Right renal pelvis (tissue), 4 donors: Measurements from ENCODE around the gene HNRNPUL2. TPM values are rescaled to one million over a fixed set of nuclear protein-coding genes. Genes with fewer than 3 reads are reported as not detected.

ENCODE experiments used
- DNase-seq, 4 donors: peaks; one replicate each; pipeline ENCODE4 v3.0.0-alpha.2; 2013; ENCODE audit warnings: low read depth in 4 of 4, low spot score in 3 of 4, missing footprints in 1 of 4
- polyA plus RNA-seq, 4 donors: library from polyadenylated mRNA; unstranded; fragments of 120-200 nt; gene quantifications; one replicate each; pipeline ENCODE4 v1.2.1, GENCODE V29; 2013; ENCODE audit not compliant: insufficient read length in 4 of 4

The HNRNPUL2 gene
- polyA plus RNA-seq, 4 donors: 78.0 to 87.0 (median 84.2) TPM

DNA sequence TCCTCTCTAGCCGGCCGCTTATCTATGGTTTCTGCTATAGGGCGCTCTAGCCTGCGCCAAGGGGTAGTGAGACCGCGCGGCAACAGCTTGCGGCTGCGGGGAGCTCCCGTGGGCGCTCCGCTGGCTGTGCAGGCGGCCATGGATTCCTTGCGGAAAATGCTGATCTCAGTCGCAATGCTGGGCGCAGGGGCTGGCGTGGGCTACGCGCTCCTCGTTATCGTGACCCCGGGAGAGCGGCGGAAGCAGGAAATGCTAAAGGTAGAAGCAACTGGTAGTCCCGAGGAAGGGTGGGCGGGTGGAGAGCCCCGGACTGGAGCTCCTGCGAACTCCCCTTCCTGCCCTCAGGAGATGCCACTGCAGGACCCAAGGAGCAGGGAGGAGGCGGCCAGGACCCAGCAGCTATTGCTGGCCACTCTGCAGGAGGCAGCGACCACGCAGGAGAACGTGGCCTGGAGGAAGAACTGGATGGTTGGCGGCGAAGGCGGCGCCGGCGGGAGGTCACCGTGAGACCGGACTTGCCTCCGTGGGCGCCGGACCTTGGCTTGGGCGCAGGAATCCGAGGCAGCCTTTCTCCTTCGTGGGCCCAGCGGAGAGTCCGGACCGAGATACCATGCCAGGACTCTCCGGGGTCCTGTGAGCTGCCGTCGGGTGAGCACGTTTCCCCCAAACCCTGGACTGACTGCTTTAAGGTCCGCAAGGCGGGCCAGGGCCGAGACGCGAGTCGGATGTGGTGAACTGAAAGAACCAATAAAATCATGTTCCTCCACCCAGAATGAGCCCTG lies 55.5 kb downstream of the HNRNPUL2 start, which contains the start of the genes LBHD1 and UQCC3:
LBHD1 (minus strand) TSS at position 660 of the 782 bp plus-strand sequence. CDS start 2,236 bp downstream, outside the sequence.
UQCC3 (plus strand) TSS at position 66 of the 782 bp plus-strand sequence; CDS start at position 139, 73 bp downstream.
- DNase-seq: peak; percentile 72 to 80 (median 74)

DNA sequence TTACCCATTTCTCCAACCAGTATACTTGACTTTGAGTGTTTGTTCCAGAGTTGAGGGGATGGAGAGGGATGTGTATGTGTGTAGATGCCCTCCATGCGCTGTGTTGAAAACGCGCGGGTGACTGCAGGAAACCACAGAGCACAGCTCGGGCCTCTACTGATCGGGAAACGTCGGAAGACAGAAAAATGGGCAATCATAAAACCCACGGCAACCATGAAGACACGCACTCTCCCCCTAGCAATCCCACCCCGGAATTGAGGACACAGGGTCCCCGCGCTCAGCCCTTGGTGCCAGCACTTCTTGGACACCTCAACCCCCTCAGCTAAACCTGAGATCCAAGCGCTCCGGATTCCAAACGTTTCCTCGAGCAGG lies 56.0 kb downstream of the HNRNPUL2 start:
- DNase-seq: no peak

DNA sequence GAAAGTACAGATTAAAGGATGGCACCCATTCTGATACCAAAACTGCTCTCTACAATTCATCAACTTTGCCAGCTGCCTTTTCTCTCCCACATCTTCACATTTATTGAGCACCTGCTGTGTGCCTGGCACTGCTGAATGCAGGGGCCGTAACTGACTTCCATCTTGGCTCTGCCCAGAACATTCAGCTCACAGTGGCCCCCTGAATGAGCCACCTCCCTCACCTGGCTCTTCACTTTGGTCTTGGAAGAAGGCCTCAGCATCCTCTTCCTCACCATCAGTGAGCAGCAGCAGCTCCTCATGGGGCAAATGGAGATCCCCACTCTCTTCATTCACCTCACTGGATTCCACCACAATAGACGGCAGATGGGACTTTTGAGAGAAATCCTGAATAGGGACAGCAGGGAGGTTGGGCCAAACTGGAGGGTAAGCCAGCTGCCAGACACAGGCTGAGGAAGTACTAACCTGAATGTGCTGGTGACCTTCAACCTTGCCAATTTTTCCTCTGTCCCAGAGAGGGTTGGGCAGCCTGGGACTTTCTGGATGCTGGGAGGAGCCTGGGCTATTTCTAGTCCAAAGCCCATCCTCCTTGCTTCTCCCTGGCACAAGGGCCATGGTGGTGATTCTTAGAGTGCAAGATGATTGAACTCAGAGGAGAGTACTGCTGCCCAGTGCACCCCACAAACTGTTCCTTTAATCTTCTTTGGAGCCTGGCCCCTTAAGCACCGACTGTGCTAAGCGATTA lies 57.7 kb downstream of the HNRNPUL2 start:
- DNase-seq: no peak

DNA sequence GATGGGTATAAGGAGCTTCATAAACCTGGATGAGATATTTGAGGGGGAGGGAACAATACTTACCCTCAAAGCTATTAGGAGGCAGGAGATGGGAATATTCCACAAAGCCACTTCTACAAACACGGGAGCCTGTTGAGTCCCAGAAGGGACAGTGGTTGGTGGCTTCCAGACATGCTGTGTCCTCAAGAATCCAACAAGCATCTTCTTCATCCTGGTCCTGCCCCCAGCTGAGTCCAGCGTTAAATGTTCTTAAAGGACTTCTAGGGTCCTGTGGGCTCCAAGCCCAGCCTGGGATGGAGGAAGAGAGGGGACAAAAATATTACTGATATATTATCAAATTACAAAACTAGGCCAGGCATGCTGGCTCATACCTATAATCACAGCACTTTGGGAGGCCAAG lies 59.8 kb downstream of the HNRNPUL2 start:
- no peak for DNase-seq

DNA sequence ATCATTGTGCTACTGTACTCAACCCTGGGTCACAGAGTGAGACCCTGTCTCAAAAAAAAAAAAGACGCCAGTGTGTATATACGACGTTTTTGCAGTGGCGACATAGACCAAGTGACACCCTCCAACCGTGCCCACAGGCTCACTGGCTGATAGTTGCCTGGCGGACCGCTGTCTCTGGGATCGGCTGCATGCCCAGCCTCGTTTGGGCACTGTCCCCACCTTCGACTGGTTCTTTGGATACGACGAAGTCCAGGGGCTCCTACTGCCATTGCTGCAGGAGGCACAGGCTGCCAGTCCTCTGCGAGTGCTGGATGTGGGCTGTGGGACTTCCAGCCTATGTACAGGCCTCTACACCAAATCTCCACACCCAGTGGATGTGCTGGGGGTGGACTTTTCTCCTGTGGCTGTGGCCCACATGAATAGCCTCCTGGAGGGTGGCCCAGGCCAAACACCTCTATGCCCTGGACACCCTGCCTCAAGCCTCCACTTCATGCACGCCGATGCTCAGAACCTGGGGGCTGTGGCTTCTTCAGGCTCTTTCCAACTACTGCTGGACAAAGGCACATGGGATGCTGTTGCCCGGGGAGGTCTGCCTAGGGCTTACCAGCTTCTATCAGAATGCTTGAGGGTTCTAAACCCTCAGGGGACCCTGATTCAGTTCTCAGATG lies 60.9 kb downstream of the HNRNPUL2 start:
- DNase-seq: no peak

DNA sequence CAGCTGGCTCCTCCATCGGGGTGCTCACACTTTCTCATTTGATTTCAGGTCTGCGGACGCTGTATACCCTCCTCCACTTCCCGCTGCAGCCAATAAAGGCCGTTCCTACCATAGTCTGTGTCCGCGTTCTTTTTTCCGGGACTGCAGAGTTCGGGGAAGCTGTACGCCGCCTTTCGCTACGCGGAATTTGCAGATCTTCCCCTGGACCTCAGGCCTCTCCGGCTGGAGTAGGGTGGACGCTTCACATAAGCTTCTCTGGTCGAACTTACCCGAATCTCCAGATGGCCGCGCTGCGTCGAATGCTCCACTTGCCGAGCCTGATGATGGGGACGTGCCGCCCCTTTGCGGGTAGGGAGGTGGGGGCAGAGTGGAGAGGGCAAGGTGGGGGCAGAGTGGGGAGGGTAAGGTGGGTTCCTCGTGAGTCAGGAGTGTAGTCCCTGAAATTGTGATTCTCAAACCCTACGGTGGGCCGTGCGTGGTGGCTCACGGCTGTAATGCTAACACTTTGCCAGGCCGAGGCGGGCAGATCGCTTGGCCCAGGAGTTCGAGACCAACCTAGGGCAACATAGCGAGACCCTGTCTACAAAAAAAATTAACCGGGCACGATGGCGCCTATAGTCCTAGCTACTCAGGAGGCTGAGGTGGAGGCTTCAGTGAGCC lies 61.5 kb downstream of the HNRNPUL2 start:
- DNase-seq: no peak

DNA sequence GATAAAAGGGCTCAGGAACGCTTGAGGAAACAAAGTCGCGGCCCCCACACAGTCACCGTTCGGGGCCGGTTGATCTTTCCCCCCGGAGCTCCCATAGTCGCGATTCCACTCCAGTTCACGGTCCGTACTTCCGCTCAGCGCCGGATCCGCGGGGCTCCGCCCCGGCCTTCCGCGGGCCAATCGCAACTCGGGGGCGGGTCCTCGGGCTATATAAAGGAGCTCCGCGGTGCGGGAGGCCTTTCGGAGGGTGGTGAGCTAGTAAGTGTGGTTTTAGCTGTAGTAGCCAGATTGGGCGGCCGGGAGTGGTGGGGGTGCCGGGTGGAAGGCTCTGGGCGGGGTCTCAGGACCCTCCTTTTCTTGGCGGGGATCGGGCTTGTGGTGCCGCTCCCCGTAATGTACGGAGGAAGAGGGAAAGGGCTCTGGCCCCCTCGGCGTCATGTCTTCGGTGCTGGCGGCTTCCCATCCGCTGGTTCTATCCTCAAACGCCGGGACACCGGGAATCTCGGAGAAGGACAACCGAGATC lies 62.1 kb downstream of the HNRNPUL2 start, which contains the start of the genes C11orf98 and CSKMT:
C11orf98 (minus strand) TSS at position 136 of the 524 bp plus-strand sequence; CDS start at position 95, 41 bp downstream.
CSKMT (plus strand) TSS at position 238 of the 524 bp plus-strand sequence. CDS start 568 bp downstream, outside the sequence.
- DNase-seq: peak; percentile 91 to 94 (median 94)

DNA sequence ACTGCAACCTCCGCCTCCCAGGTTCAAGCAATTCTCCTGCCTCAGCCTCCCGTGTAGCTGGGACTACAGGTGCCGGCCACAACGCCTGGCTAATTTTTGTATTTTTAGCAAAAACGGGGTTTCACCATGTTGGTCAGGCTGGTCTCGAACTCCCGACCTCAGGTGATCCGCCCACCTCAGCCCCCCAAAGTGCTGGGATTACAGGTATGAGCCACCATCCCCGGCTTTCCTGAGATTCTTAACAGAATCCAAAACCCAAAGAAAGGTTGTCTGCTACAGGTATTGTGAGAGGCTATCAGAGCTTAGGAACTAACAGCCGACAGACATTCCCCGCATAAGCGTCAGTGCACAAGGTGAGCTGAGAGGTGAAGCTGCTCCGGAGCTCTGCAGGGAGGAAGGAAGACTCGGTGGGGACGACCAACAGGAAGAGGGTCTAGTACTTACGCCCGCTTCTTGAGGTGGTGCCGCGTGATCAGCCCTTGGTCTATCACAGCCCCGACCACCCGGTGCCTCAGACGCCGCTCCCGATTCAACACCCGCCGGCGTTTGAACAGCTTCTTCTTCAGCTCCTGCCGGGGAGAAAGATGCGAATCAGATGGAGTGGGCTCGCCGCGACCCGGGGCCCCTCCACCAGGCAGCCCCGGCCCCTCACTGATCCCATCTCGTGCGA lies 62.7 kb downstream of the HNRNPUL2 start:
- no peak for DNase-seq

Other genes with a start within 250 kb of the HNRNPUL2 start
- 100 to 1,000 TPM; 186 to 212 (median 195) TPM for gene AHNAK, start 180.7 kb downstream of the HNRNPUL2 start, polyA plus RNA-seq
- gene EEF1G, start 153.6 kb downstream of the HNRNPUL2 start, polyA plus RNA-seq: 1,000 to 10,000 TPM; 2,211 to 2,243 (median 2,224) TPM
- 10 to 100 TPM; 22.2 to 25.5 (median 23.7) TPM for gene TUT1, start 135.9 kb downstream of the HNRNPUL2 start, polyA plus RNA-seq
- 10 to 100 TPM; 90.8 to 99.5 (median 93.4) TPM for gene MTA2, start 125.6 kb downstream of the HNRNPUL2 start, polyA plus RNA-seq
- 10 to 100 TPM; 27.9 to 40.2 (median 36.0) TPM for gene EML3, start 114.7 kb downstream of the HNRNPUL2 start, polyA plus RNA-seq
- 1 to 10 TPM; 3.0 to 3.5 (median 3.4) TPM for gene ROM1, start 114.2 kb downstream of the HNRNPUL2 start, polyA plus RNA-seq
- 10 to 100 TPM; 28.7 to 43.6 (median 32.6) TPM for gene B3GAT3, start 105.5 kb downstream of the HNRNPUL2 start, polyA plus RNA-seq
- 100 to 1,000 TPM; 387 to 413 (median 398) TPM for gene GANAB, start 80.8 kb downstream of the HNRNPUL2 start, polyA plus RNA-seq
- gene INTS5, start 74.2 kb downstream of the HNRNPUL2 start, polyA plus RNA-seq: 10 to 100 TPM; 19.9 to 23.8 (median 20.8) TPM
- gene C11orf98, start 62.2 kb downstream of the HNRNPUL2 start, polyA plus RNA-seq: 10 to 100 TPM; 54.5 to 63.6 (median 61.6) TPM
- gene CSKMT, start 62.1 kb downstream of the HNRNPUL2 start, polyA plus RNA-seq: 1 to 10 TPM; 3.8 to 7.5 (median 4.9) TPM
- gene UQCC3, start 55.8 kb downstream of the HNRNPUL2 start, polyA plus RNA-seq: 10 to 100 TPM in 1 of 4 donors, 1 to 10 TPM in 3; 7.3 to 12.8 (median 8.0) TPM
- gene LBHD1, start 55.2 kb downstream of the HNRNPUL2 start, polyA plus RNA-seq: 1 to 10 TPM; 3.3 to 8.6 (median 7.8) TPM
- gene UBXN1, start 48.4 kb downstream of the HNRNPUL2 start, polyA plus RNA-seq: 100 to 1,000 TPM; 147 to 179 (median 149) TPM
- gene LRRN4CL, start 37.9 kb downstream of the HNRNPUL2 start, polyA plus RNA-seq: 1 to 10 TPM in 2 of 4 donors, under 1 TPM in 2; 0.91 to 1.5 (median 1.1) TPM
- 10 to 100 TPM; 60.3 to 69.8 (median 68.3) TPM for gene BSCL2, start 20.0 kb downstream of the HNRNPUL2 start, polyA plus RNA-seq
- 1 to 10 TPM; 1.4 to 2.4 (median 1.9) TPM for gene GNG3, start 19.8 kb downstream of the HNRNPUL2 start, polyA plus RNA-seq
- gene TTC9C, start 1.0 kb upstream of the HNRNPUL2 start, polyA plus RNA-seq: 10 to 100 TPM; 35.6 to 44.1 (median 42.3) TPM
- gene ZBTB3, start 26.7 kb upstream of the HNRNPUL2 start, polyA plus RNA-seq: 1 to 10 TPM; 6.5 to 8.4 (median 7.2) TPM
- gene POLR2G, start 34.1 kb upstream of the HNRNPUL2 start, polyA plus RNA-seq: 100 to 1,000 TPM; 147 to 159 (median 148) TPM
- gene TAF6L, start 43.9 kb upstream of the HNRNPUL2 start, polyA plus RNA-seq: 10 to 100 TPM; 24.9 to 30.9 (median 28.4) TPM
- 10 to 100 TPM; 64.6 to 72.9 (median 68.3) TPM for gene TMEM179B, start 59.9 kb upstream of the HNRNPUL2 start, polyA plus RNA-seq
- 10 to 100 TPM; 22.3 to 31.0 (median 25.5) TPM for gene TMEM223, start 64.5 kb upstream of the HNRNPUL2 start, polyA plus RNA-seq
- gene NXF1, start 78.0 kb upstream of the HNRNPUL2 start, polyA plus RNA-seq: 100 to 1,000 TPM; 113 to 129 (median 123) TPM
- gene STX5, start 104.6 kb upstream of the HNRNPUL2 start, polyA plus RNA-seq: 10 to 100 TPM; 53.5 to 60.8 (median 57.8) TPM
- under 1 TPM in 1 of 4 donors, not detected in 3; 0.17 TPM for gene TEX54, start 105.4 kb upstream of the HNRNPUL2 start, polyA plus RNA-seq
- 10 to 100 TPM; 35.4 to 40.9 (median 38.7) TPM for gene WDR74, start 112.1 kb upstream of the HNRNPUL2 start, polyA plus RNA-seq
- gene SLC3A2, start 153.4 kb upstream of the HNRNPUL2 start, polyA plus RNA-seq: 100 to 1,000 TPM; 182 to 190 (median 189) TPM
- under 1 TPM; 0.07 to 0.13 (median 0.09) TPM for gene CHRM1, start 193.9 kb upstream of the HNRNPUL2 start, polyA plus RNA-seq